HG02870 (cell line): ENCODE results near the gene ZBTB7C.

ENCODE experiments used
- ATAC-seq: cut with Tn5 transposase; IDR thresholded peaks from one replicate; pipeline ENCODE4 v1.9.1; 2021; ENCODE audit warnings: mild to moderate bottlenecking, moderate library complexity; ENCODE audit not compliant: unreplicated experiment

ZBTB7C gene

GRCh38 chr18:47990981-47991380 is 418.2 kb downstream of the ZBTB7C start:
- no peak for ATAC-seq

GRCh38 chr18:47987388-47987699 is 421.8 kb downstream of the ZBTB7C start:
- no peak for ATAC-seq

GRCh38 chr18:47986620-47987387 is 422.4 kb downstream of the ZBTB7C start:
- ATAC-seq, result no peak

- ATAC-seq, result no peak
These were observed 423.3 kb downstream of the ZBTB7C start for GRCh38 chr18:47985866-47986265.

GRCh38 chr18:47984991-47985390 is 424.2 kb downstream of the ZBTB7C start:
- no peak for ATAC-seq

- no peak for ATAC-seq
These were observed 425.2 kb downstream of the ZBTB7C start for GRCh38 chr18:47983946-47984345.

GRCh38 chr18:47983055-47983454 is 426.1 kb downstream of the ZBTB7C start:
- ATAC-seq, result no peak

GRCh38 chr18:47981830-47982229 is 427.4 kb downstream of the ZBTB7C start:
- ATAC-seq, result no peak

GRCh38 chr18:47981320-47981719 is 427.9 kb downstream of the ZBTB7C start:
- ATAC-seq, result no peak

GRCh38 chr18:47979611-47980200 is 429.5 kb downstream of the ZBTB7C start:
- ATAC-seq, result no peak

- ATAC-seq, result no peak
These were observed 430.6 kb downstream of the ZBTB7C start for GRCh38 chr18:47978603-47979002.

GRCh38 chr18:47978141-47978540 is 431.0 kb downstream of the ZBTB7C start:
- no peak for ATAC-seq
